IMR-90 (cell line): Measurements from ENCODE around the gene NHLRC2.
A peak's percentile ranks its signal among the peaks of the same experiment; 100 is the strongest.

Experiments
- BHLHE40 ChIP-seq: fragments of 150-350 bp; IDR thresholded peaks from 2 replicates; pipeline ENCODE4 v1.6.1; 2016; ENCODE audit warnings: mild to moderate bottlenecking, low read depth, low read length
- CTCF ChIP-seq: conservative IDR thresholded peaks from 2 replicates; pipeline ENCODE4 v1.5.1; 2012; ENCODE audit warnings: mild to moderate bottlenecking, low read depth, low read length, improper control_type of control experiment

DNA sequence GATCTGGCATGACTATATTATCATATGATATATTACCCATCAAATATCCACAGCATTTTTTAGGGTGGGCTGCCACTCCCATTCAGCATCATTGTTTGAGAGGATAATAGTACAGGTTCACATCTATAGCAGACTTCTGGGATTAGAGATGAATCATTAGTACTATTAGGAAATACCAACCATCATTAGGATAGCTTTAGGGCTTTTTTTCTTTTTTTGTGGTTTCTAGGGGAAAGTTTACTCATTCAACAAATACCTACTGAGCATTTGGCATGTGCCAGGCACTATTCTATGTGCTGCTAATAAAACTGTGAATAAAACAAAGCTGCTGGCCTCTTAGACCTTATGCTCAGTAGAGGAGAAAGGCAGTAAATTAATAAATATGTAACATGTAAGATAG, 40.6 kb downstream of the NHLRC2 start:
- TF ChIP-seq CTCF (no peak), BHLHE40 (peak; percentile 93)
